Activated T-helper 2 cell treated with anti-CD3 and anti-CD28 coated beads, Interferon-gamma antibody, Interleukin-2, Interleukin-4, amounts not matched to agents 10 μg/mL and 5 μg/mL and 100 μg/mL, durations not matched to agents 14 hours and 24 hours and 36 hours (primary cell): ENCODE measurements around the gene B4GALT6. TPM values are rescaled to one million over a fixed set of nuclear protein-coding genes. Genes with fewer than 3 reads are reported as not detected.
"Not testable (repeated sequence)": the region's sequence is repeated elsewhere in the genome, so short reads cannot be mapped to it uniquely, and the experiment has no call there.

Experiments
- DNase-seq: peaks from one replicate; pipeline ENCODE4 v3.0.0; 2021; ENCODE audit warnings: low spot score
- H3K27ac Mint-ChIP-seq: one replicate; pipeline ENCODE4 v1.8.0; 2021; ENCODE audit warnings: mixed read lengths
- H3K27me3 Mint-ChIP-seq: one replicate; pipeline ENCODE4 v1.8.0; 2021; ENCODE audit warnings: low read depth, mixed read lengths
- H3K36me3 Mint-ChIP-seq: one replicate; pipeline ENCODE4 v1.8.0; 2021; ENCODE audit warnings: low read depth, mixed read lengths
- H3K4me1 Mint-ChIP-seq: one replicate; pipeline ENCODE4 v1.8.0; 2021; ENCODE audit warnings: low read depth, mixed read lengths
- H3K4me3 Mint-ChIP-seq: one replicate; pipeline ENCODE4 v1.8.0; 2021; ENCODE audit warnings: low read depth, mild to moderate bottlenecking, moderate library complexity, mixed read lengths
- H3K9me3 Mint-ChIP-seq: one replicate; pipeline ENCODE4 v1.8.0; 2021; ENCODE audit warnings: mixed read lengths
- intact Hi-C: fragments of 100-400 bp; cut with micrococcal nuclease; formaldehyde crosslinking; loops from one replicate; pipeline ENCODE4 v1.15.1; 2023
- total RNA-seq: library from RNA; stranded (reverse); gene quantifications from 2 replicates; pipeline ENCODE4 v1.2.3, GENCODE V29; 2022

B4GALT6 gene
- 4.2 and 4.3 TPM in 2 replicates for total RNA-seq

- no peaks in the 10 kb centered on the region for H3K36me3 Mint-ChIP-seq
- peak within 1 kb of the TSS; percentile 33 for H3K27ac Mint-ChIP-seq
- peaks cover 54% of the 10 kb centered on the region for H3K27me3 Mint-ChIP-seq
- intact Hi-C loops, result loop anchor here (2.0 to 5.0 kb wide), 2 partner anchors 26 to 37 kb away; no protein-coding TSS in a partner anchor
- no peaks in the 10 kb centered on the region for H3K9me3 Mint-ChIP-seq
- H3K4me1 Mint-ChIP-seq, result peaks cover 26% of the 10 kb centered on the region
- peak within 1 kb of the TSS; percentile 89 for H3K4me3 Mint-ChIP-seq
- DNase-seq, result peak; percentile 12
Observed at GRCh38 chr18:31684279-31685096, at the start of gene B4GALT6. Gene B4GALT6, minus strand, starts transcription at chr18:31684581. Its CDS starts 155 bp downstream, at chr18:31684426.

GRCh38 chr18:31731628-31732027 is 47.2 kb upstream of the B4GALT6 start:
- DNase-seq, result no peak
- H3K9me3 Mint-ChIP-seq, result no peaks in the 10 kb centered on the region
- H3K4me1 Mint-ChIP-seq, result no peaks in the 10 kb centered on the region
- intact Hi-C loops, result no loop called here
- H3K27me3 Mint-ChIP-seq, result peaks cover 22% of the 10 kb centered on the region
- no peak overlapping the region for H3K4me3 Mint-ChIP-seq
- no peak overlapping the region for H3K27ac Mint-ChIP-seq
- no peaks in the 10 kb centered on the region for H3K36me3 Mint-ChIP-seq

- H3K36me3 Mint-ChIP-seq, H3K4me3 Mint-ChIP-seq, H3K9me3 Mint-ChIP-seq, H3K27ac Mint-ChIP-seq, DNase-seq, H3K4me1 Mint-ChIP-seq, intact Hi-C loops: not testable (repeated sequence)
- peaks cover 34% of the 10 kb centered on the region for H3K27me3 Mint-ChIP-seq
Observed at GRCh38 chr18:31729196-31729595, 44.8 kb upstream of the B4GALT6 start.

- Mint-ChIP-seq H3K4me3 (peak overlapping the region; percentile 59), H3K27ac (no peak overlapping the region), H3K36me3 (no peaks in the 10 kb centered on the region), H3K27me3 (peaks cover 35% of the 10 kb centered on the region), H3K9me3 (peaks cover 8% of the 10 kb centered on the region), H3K4me1 (peaks cover 4% of the 10 kb centered on the region)
- DNase-seq, result no peak
- intact Hi-C loops, result loop anchor here (5.0 kb wide), 1 partner anchor 92 kb away; no protein-coding TSS in a partner anchor
Observed at GRCh38 chr18:31723990-31724711, 39.8 kb upstream of the B4GALT6 start.

GRCh38 chr18:31723639-31723989 is 39.2 kb upstream of the B4GALT6 start:
- Mint-ChIP-seq H3K9me3 (peaks cover 10% of the 10 kb centered on the region), H3K27ac (no peak overlapping the region), H3K4me3 (no peak overlapping the region), H3K36me3 (no peaks in the 10 kb centered on the region), H3K27me3 (peaks cover 35% of the 10 kb centered on the region), H3K4me1 (peaks cover 4% of the 10 kb centered on the region)
- intact Hi-C loops, result loop anchor here (5.0 kb wide), 1 partner anchor 91 kb away; no protein-coding TSS in a partner anchor
- no peak for DNase-seq

GRCh38 chr18:31722369-31722957 is 38.1 kb upstream of the B4GALT6 start:
- intact Hi-C loops, result loop anchor here (1.0 to 5.0 kb wide), 2 partner anchors 90 to 166 kb away; no protein-coding TSS in a partner anchor
- H3K27me3 Mint-ChIP-seq, result peaks cover 30% of the 10 kb centered on the region
- H3K4me3 Mint-ChIP-seq, result no peak overlapping the region
- H3K27ac Mint-ChIP-seq, result no peak overlapping the region
- peak; percentile 63 for DNase-seq
- H3K9me3 Mint-ChIP-seq, result peaks cover 10% of the 10 kb centered on the region
- H3K4me1 Mint-ChIP-seq, result peaks cover 4% of the 10 kb centered on the region
- H3K36me3 Mint-ChIP-seq, result no peaks in the 10 kb centered on the region

- peaks cover 4% of the 10 kb centered on the region for H3K4me1 Mint-ChIP-seq
- H3K9me3 Mint-ChIP-seq, result peaks cover 10% of the 10 kb centered on the region
- no peak overlapping the region for H3K4me3 Mint-ChIP-seq
- peaks cover 26% of the 10 kb centered on the region for H3K27me3 Mint-ChIP-seq
- intact Hi-C loops, result loop anchor here (5.0 kb wide), 1 partner anchor 89 kb away; no protein-coding TSS in a partner anchor
- DNase-seq, result no peak
- no peaks in the 10 kb centered on the region for H3K36me3 Mint-ChIP-seq
- no peak overlapping the region for H3K27ac Mint-ChIP-seq
Observed at GRCh38 chr18:31721601-31722000, 37.2 kb upstream of the B4GALT6 start.

- Mint-ChIP-seq H3K27ac (no peak overlapping the region), H3K27me3 (peaks cover 26% of the 10 kb centered on the region), H3K36me3 (no peaks in the 10 kb centered on the region), H3K9me3 (peaks cover 10% of the 10 kb centered on the region), H3K4me3 (no peak overlapping the region), H3K4me1 (peaks cover 4% of the 10 kb centered on the region)
- no peak for DNase-seq
- intact Hi-C loops, result loop anchor here (5.0 kb wide), 1 partner anchor 89 kb away; no protein-coding TSS in a partner anchor
Observed at GRCh38 chr18:31720867-31721266, 36.5 kb upstream of the B4GALT6 start.

GRCh38 chr18:31719363-31720006 is 35.1 kb upstream of the B4GALT6 start:
- Mint-ChIP-seq H3K27ac (no peak overlapping the region), H3K27me3 (peaks cover 17% of the 10 kb centered on the region), H3K9me3 (peaks cover 10% of the 10 kb centered on the region), H3K4me1 (peaks cover 3% of the 10 kb centered on the region), H3K36me3 (no peaks in the 10 kb centered on the region), H3K4me3 (no peak overlapping the region)
- DNase-seq, result no peak
- intact Hi-C loops, result loop anchor here (5.0 kb wide), 1 partner anchor 87 kb away; no protein-coding TSS in a partner anchor

GRCh38 chr18:31718386-31718785 is 34.0 kb upstream of the B4GALT6 start:
- Mint-ChIP-seq H3K9me3 (peaks cover 10% of the 10 kb centered on the region), H3K27ac (no peak overlapping the region), H3K4me3 (no peak overlapping the region)

GRCh38 chr18:31716362-31716761 is 32.0 kb upstream of the B4GALT6 start:
- Mint-ChIP-seq H3K4me1 (no peaks in the 10 kb centered on the region), H3K9me3 (peaks cover 10% of the 10 kb centered on the region), H3K27me3 (no peaks in the 10 kb centered on the region), H3K36me3 (no peaks in the 10 kb centered on the region), H3K27ac (no peak overlapping the region), H3K4me3 (no peak overlapping the region)
- intact Hi-C loops, result no loop called here
- no peak for DNase-seq

More at GRCh38 chr18:31718386-31718785, 34.0 kb upstream of the B4GALT6 start:
- DNase-seq, result no peak
- Mint-ChIP-seq H3K36me3 (no peaks in the 10 kb centered on the region), H3K27me3 (peaks cover 7% of the 10 kb centered on the region), H3K4me1 (no peaks in the 10 kb centered on the region)
- intact Hi-C loops, result no loop called here
